HL-60 (cell line): ENCODE results near the gene EEF1AKMT3.

Experiments used
- DNase-seq, 2 experiments: peaks; one replicate each; pipeline ENCODE4 v3.0.0-alpha.2; 2010 to 2020; ENCODE audit warnings: low read depth in 1 of 2, low spot score in 1 of 2
- H3K27ac ChIP-seq: fragments of 250-450 bp; sonication (Bioruptor Pico); replicated peaks from 2 replicates; pipeline ENCODE4 v1.5.1; 2020; ENCODE audit warnings: mild to moderate bottlenecking, moderate library complexity
- H3K27me3 ChIP-seq: fragments of 250-450 bp; sonication (Bioruptor Pico); 2 replicates; pipeline ENCODE4 v1.5.1; 2021; ENCODE audit warnings: mild to moderate bottlenecking, moderate library complexity; ENCODE audit not compliant: insufficient read depth, poor library complexity, severe bottlenecking
- H3K4me3 ChIP-seq: replicated peaks from 2 replicates; pipeline ENCODE4 v1.5.1; 2011; ENCODE audit warnings: mild to moderate bottlenecking, control low read depth, low read length; ENCODE audit not compliant: insufficient read depth
- GABPA ChIP-seq: IDR thresholded peaks from 2 replicates; pipeline ENCODE4 v1.6.1; 2012; ENCODE audit warnings: low read depth
- POLR2AphosphoS5 ChIP-seq: IDR thresholded peaks from 2 replicates; pipeline ENCODE4 v1.6.1; 2012; ENCODE audit warnings: low read depth
- SPI1 ChIP-seq: IDR thresholded peaks from 2 replicates; pipeline ENCODE4 v1.6.1; 2012; ENCODE audit warnings: low read depth, mild to moderate bottlenecking, borderline replicate concordance
- TF ChIP-seq, protein P1 (sequence below): IDR thresholded peaks from one replicate; pipeline ENCODE4 v1.5.1; 2011; ENCODE audit warnings: low read length, control low read depth, inconsistent platforms; ENCODE audit not compliant: insufficient read depth
- TF ChIP-seq, protein P2 (sequence below): IDR thresholded peaks from 2 replicates; pipeline ENCODE4 v1.6.1; 2012; ENCODE audit warnings: low read depth; ENCODE audit not compliant: insufficient replicate concordance

The EEF1AKMT3 gene

DNA sequence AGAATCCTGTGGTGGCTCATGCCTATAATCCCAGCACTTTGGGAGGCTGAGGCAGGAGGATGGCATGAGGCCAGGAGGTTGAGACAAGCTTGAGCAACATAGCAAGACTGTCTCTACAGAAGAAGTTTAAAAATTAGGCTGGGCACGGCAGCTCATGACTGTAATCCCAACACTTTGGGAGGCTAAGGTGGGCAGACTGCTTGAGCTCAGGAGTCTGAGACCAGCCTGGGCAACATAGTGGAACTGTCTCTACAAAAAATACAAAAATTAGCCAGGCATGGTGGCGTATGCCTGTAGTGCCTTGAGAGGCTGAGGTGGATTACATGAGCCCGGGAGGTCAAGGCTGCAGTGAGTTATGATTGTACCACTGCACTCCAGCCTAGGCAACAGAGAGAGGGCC lies 4.5 kb upstream of the EEF1AKMT3 start:
- H3K27me3 ChIP-seq: peaks cover 28% of the 10 kb centered on the region
- no peak overlapping the region for H3K4me3 ChIP-seq
- TF ChIP-seq SPI1 (no peak), GABPA (no peak), POLR2AphosphoS5 (no peak)
- TF ChIP-seq, protein P1, sequence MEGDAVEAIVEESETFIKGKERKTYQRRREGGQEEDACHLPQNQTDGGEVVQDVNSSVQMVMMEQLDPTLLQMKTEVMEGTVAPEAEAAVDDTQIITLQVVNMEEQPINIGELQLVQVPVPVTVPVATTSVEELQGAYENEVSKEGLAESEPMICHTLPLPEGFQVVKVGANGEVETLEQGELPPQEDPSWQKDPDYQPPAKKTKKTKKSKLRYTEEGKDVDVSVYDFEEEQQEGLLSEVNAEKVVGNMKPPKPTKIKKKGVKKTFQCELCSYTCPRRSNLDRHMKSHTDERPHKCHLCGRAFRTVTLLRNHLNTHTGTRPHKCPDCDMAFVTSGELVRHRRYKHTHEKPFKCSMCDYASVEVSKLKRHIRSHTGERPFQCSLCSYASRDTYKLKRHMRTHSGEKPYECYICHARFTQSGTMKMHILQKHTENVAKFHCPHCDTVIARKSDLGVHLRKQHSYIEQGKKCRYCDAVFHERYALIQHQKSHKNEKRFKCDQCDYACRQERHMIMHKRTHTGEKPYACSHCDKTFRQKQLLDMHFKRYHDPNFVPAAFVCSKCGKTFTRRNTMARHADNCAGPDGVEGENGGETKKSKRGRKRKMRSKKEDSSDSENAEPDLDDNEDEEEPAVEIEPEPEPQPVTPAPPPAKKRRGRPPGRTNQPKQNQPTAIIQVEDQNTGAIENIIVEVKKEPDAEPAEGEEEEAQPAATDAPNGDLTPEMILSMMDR: no peak
- TF ChIP-seq, protein P2, sequence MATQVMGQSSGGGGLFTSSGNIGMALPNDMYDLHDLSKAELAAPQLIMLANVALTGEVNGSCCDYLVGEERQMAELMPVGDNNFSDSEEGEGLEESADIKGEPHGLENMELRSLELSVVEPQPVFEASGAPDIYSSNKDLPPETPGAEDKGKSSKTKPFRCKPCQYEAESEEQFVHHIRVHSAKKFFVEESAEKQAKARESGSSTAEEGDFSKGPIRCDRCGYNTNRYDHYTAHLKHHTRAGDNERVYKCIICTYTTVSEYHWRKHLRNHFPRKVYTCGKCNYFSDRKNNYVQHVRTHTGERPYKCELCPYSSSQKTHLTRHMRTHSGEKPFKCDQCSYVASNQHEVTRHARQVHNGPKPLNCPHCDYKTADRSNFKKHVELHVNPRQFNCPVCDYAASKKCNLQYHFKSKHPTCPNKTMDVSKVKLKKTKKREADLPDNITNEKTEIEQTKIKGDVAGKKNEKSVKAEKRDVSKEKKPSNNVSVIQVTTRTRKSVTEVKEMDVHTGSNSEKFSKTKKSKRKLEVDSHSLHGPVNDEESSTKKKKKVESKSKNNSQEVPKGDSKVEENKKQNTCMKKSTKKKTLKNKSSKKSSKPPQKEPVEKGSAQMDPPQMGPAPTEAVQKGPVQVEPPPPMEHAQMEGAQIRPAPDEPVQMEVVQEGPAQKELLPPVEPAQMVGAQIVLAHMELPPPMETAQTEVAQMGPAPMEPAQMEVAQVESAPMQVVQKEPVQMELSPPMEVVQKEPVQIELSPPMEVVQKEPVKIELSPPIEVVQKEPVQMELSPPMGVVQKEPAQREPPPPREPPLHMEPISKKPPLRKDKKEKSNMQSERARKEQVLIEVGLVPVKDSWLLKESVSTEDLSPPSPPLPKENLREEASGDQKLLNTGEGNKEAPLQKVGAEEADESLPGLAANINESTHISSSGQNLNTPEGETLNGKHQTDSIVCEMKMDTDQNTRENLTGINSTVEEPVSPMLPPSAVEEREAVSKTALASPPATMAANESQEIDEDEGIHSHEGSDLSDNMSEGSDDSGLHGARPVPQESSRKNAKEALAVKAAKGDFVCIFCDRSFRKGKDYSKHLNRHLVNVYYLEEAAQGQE: no peak
- no peak for DNase-seq
- no peak overlapping the region for H3K27ac ChIP-seq

DNA sequence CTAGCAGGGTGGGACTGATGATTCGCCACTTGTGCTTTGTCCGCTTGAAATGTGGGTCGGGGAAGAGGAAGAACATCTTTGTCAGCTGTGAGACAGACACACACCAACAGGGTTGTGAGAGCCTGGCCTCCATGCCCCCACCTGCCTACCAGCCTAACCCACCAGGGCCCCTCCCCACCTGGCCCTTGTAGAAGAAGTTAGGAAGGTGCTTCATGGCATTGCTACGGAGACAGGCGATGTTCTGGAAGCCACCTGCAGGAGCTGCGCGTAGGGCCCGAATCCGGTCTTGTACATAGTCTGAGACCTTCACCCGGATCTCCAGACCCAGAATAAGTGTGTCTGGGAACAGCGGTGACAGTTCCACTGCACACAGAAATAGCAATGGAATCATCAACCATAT lies 2.8 kb upstream of the EEF1AKMT3 start:
- no peak for DNase-seq
- H3K27me3 ChIP-seq: peaks cover 24% of the 10 kb centered on the region
- H3K27ac ChIP-seq: no peak overlapping the region
- H3K4me3 ChIP-seq: no peak overlapping the region
- no peak for TF ChIP-seq GABPA

DNA sequence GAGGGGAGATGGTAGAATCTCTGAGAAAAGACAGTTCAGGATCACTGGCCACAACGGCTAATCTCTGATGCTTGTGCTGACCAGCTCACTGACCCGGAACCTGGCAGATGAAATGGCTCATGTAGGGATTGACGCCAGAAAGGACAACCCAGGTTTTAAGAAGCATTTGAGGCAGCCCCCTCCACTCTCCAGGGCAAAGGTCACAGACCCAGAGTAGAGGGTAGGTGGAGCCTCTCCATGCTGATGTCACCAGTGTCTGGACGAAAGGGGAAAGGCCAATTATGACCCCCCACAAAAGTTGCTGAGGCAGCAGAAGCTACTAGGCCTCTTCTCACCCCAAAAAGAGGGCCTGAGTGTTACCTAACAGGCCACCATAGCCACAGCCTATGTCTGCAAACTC lies 1.7 kb upstream of the EEF1AKMT3 start:
- peak overlapping the region; percentile 79 for H3K4me3 ChIP-seq
- H3K27ac ChIP-seq: peak overlapping the region; percentile 96
- DNase-seq: no peak
- peaks cover 13% of the 10 kb centered on the region for H3K27me3 ChIP-seq
- TF ChIP-seq SPI1 (no peak), POLR2AphosphoS5 (no peak), GABPA (no peak)
- TF ChIP-seq, protein P2: no peak
- TF ChIP-seq, protein P1: no peak

DNA sequence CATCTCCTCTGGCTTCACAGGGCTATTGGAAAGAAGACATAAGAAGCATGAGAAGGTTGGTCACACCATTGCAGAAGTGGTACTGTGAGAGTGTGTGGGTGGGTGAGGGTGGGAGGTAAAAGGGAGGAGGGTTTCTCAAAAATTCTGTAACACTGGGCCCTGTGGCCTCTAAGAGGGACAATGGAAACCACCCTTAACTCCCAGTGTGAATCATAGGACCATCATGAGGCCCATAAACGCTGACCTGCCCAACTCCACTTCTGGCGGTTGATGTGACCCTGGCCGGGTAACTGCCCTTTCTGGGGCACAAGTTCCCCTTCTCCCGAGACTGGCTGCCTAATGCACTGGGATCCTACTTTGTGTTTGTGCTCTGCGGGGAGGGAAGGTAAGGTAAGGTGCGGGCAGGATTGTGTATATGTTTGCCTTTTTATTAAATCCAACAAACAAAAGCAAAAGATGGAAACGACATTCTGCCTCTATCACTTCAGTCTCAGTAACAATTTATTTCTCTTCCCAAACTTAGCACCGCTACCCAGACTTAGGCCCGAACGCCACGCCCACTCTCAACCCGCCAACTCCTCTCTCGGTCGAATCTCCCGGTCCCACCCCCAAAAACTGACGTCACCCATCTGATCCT lies 1.1 kb upstream of the EEF1AKMT3 start:
- peak; percentile 91 to 96 for DNase-seq
- TF ChIP-seq, protein P1: no peak
- no peak for TF ChIP-seq GABPA
- TF ChIP-seq, protein P2: no peak
- no peak for TF ChIP-seq SPI1
- TF ChIP-seq POLR2AphosphoS5: no peak
- peaks cover 6% of the 10 kb centered on the region for H3K27me3 ChIP-seq
- H3K27ac ChIP-seq: peak overlapping the region; percentile 96
- peak overlapping the region; percentile 79 for H3K4me3 ChIP-seq
